Peyer's patch (tissue), 4 donors: ENCODE data around the gene SHISA5. TPM values are rescaled to one million over a fixed set of nuclear protein-coding genes. Genes with fewer than 3 reads are reported as not detected.
A peak's percentile ranks its signal among the peaks of the same experiment; 100 is the strongest.

Source experiments
- DNase-seq, 3 donors: peaks; one replicate each; pipeline ENCODE4 v3.0.0-alpha.2; 2017 to 2019
- H3K27ac ChIP-seq, 4 donors: fragments of 200-600 bp; sonication (generic); one replicate each; pipeline ENCODE4 v1.5.1; 2016 to 2019
- H3K27me3 ChIP-seq, 2 donors: fragments of 200-600 bp; sonication (generic); one replicate each; pipeline ENCODE4 v1.5.1; 2019
- H3K36me3 ChIP-seq, 3 donors: fragments of 200-600 bp; sonication (generic); one replicate each; pipeline ENCODE4 v1.5.1; 2016 to 2019
- H3K4me1 ChIP-seq, 4 donors: fragments of 200-600 bp; sonication (generic); one replicate each; pipeline ENCODE4 v1.5.1; 2016 to 2019
- H3K4me3 ChIP-seq, 4 donors: fragments of 200-600 bp; sonication (generic); 1 replicate in 3 of 4; 2 replicates in 1 of 4; pipeline ENCODE4 v1.5.1; 2016 to 2019; ENCODE audit warnings: mild to moderate bottlenecking in 1 of 4
- H3K9me3 ChIP-seq, 4 donors: fragments of 200-600 bp; sonication (generic); one replicate each; pipeline ENCODE4 v1.5.1; 2016 to 2019; ENCODE audit warnings: mild to moderate bottlenecking in 1 of 4
- CTCF ChIP-seq, 6 experiments: fragments of 450-650 bp in 4 of 6; fragments of 200-600 bp in 2 of 6; sonication (generic) in 1 of 6; IDR thresholded peaks; one replicate each; pipeline ENCODE4 v1.5.1; 2017 to 2019; ENCODE audit warnings: antibody characterized with exemption in 6 of 6, mild to moderate bottlenecking in 3 of 6, moderate library complexity in 1 of 6
- POLR2A ChIP-seq, 2 donors: fragments of 450-650 bp; IDR thresholded peaks; one replicate each; pipeline ENCODE4 v1.5.1; 2017; ENCODE audit warnings: antibody characterized with exemption in 2 of 2, mild to moderate bottlenecking in 2 of 2, moderate library complexity in 2 of 2
- total RNA-seq, 4 donors: library from RNA; depleted of rRNA; stranded (reverse); fragments of >200 nt; gene quantifications; one replicate each; pipeline ENCODE4 v1.1.0, GENCODE V29; 2016

SHISA5 gene
- total RNA-seq, 4 donors from 2014 or later, result 60.2 to 149 (median 110) TPM

DNA sequence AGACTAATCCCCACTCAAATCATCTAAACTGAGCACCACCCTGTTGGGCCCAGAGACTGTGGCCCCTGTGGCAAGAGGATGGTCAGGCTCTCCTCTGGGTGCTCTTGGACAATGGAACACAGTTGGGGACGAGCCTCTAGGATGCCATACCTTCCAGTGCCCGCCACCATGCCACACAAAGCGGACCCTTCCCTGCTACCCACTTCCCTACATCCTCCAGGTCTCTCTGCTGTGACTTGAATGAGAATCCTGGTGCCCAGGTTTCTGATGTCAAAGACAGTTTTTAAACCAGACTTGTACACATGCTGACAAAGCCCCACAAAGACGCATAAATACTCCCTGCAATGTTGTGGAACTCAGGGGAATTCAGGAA is 68.8 kb downstream of the SHISA5 start:
- H3K9me3 ChIP-seq, result no peaks in the 10 kb centered on the region
- peaks cover 3 to 46% (median 8%) of the 10 kb centered on the region in 4 donors for H3K4me1 ChIP-seq
- TF ChIP-seq CTCF (IDR thresholded peaks at IDR 0.05), result no peak
- no peak for TF ChIP-seq POLR2A (IDR thresholded peaks at IDR 0.05)
- H3K27ac ChIP-seq, result peak overlapping the region in 2 of 4 donors; percentile 5 to 86
- H3K27me3 ChIP-seq, result no peaks in the 10 kb centered on the region
- no peak for DNase-seq
- no peak overlapping the region for H3K4me3 ChIP-seq
- peaks cover 0 to 5% (median 0%) of the 10 kb centered on the region in 3 donors for H3K36me3 ChIP-seq

- H3K36me3 ChIP-seq, result peaks cover 0 to 5% (median 0%) of the 10 kb centered on the region in 3 donors
- H3K27ac ChIP-seq, result peak overlapping the region in 3 of 4 donors; percentile 50 to 86 (median 77)
- DNase-seq, result peak in 2 of 3 donors; percentile 64 to 69
- TF ChIP-seq POLR2A (IDR thresholded peaks at IDR 0.05) (no peak), CTCF (IDR thresholded peaks at IDR 0.05) (no peak)
- H3K27me3 ChIP-seq, result no peaks in the 10 kb centered on the region
- H3K4me3 ChIP-seq, result no peak overlapping the region
- no peaks in the 10 kb centered on the region for H3K9me3 ChIP-seq
- H3K4me1 ChIP-seq, result peaks cover 5 to 50% (median 10%) of the 10 kb centered on the region in 4 donors
Measured at GRCh38 chr3:48434591-48435222, 69.3 kb downstream of the SHISA5 start.

- H3K9me3 ChIP-seq, result no peaks in the 10 kb centered on the region
- H3K27ac ChIP-seq, result peak overlapping the region in 3 of 4 donors; percentile 67 to 86 (median 77)
- TF ChIP-seq CTCF (IDR thresholded peaks at IDR 0.05), result no peak
- TF ChIP-seq POLR2A (IDR thresholded peaks at IDR 0.05), result peak in 1 of 2 donors; percentile 56
- H3K4me3 ChIP-seq, result peak overlapping the region in 2 of 4 donors; percentile 24 to 26
- no peaks in the 10 kb centered on the region for H3K27me3 ChIP-seq
- H3K4me1 ChIP-seq, result peaks cover 3 to 41% (median 10%) of the 10 kb centered on the region in 4 donors
- peak in 2 of 3 donors; percentile 79 for DNase-seq
- H3K36me3 ChIP-seq, result peaks cover 0 to 5% (median 0%) of the 10 kb centered on the region in 3 donors
Measured at GRCh38 chr3:48433472-48434118, 70.4 kb downstream of the SHISA5 start.

DNA sequence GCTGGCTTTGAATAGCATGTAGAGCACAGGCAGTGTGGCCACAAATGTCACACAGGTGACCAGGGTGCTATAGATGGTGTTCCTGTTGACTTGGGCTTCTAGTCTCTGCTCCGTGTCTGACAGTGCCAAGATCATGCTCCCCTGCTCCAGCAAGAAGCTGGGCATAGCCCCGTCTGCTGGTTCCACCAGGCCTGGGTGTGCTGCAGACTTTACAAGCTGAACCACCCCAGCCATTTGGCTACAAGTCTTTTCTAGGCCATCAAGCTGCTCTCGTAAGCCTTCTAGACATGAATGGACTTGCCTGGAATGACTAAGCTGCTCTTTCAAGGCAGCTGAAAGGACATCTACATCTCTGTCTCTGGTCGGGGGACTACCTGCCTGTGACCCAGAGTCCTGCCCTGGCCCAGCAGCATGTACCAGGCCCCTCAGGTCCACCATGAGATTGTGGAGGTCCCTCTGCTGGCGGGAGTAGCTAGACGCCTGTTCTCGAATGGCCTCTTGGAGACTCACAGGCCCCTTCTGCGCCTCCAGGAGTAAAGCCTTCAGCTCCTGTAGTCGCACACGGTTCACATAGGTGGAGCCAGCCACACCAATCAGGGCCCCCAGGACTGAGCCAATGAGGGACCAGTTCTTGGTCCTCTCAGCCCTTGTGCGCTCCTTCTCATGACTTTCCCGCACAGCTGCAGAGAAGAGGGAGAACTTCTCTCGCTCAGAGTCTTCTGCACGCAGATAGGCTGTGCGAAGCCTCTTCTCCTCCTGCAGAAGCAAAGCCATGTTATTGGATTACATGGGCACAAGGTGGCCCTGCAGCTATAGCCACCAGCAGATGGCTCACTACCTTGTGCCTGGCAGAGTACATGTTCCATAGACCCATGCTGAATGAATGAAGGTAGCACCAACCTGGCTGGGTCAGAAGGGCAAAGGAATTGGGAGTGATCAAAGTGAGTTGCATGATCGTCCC is 71.3 kb downstream of the SHISA5 start:
- peak overlapping the region in 1 of 4 donors; percentile 26 for H3K4me3 ChIP-seq
- H3K4me1 ChIP-seq, result peaks cover 3 to 48% (median 10%) of the 10 kb centered on the region in 4 donors
- peak in 2 of 3 donors; percentile 51 to 62 for DNase-seq
- peaks cover 0 to 5% (median 0%) of the 10 kb centered on the region in 3 donors for H3K36me3 ChIP-seq
- H3K9me3 ChIP-seq, result no peaks in the 10 kb centered on the region
- H3K27me3 ChIP-seq, result no peaks in the 10 kb centered on the region
- peak overlapping the region in 3 of 4 donors; percentile 67 to 86 (median 77) for H3K27ac ChIP-seq
- peak in 4 of 6 experiments; percentile 7 to 58 (median 46) for TF ChIP-seq CTCF (IDR thresholded peaks at IDR 0.05)
- TF ChIP-seq POLR2A (IDR thresholded peaks at IDR 0.05), result no peak
